ENCODE results near the gene C9.
"Not testable (repeated sequence)": the region's sequence is repeated elsewhere in the genome, so short reads cannot be mapped to it uniquely, and the experiment has no call there.

Gene C9

DNA sequence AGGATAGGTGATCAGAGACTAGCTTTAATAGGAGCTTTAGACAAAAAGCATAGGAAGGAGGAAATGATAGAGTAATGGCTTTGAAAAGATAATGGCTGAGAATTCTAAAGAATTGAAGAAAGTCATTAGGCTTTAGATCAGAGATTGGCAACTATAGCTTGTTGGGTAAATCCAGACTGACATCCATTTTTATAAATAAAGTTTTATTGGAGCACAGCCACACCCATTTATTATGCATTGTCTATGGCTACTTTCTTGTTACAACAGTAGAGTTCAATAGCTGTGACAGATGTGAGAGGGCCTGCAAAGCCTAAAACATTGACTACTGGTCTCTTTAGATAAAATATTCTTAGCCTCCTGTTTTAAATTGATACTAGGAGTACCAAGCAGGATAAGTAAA lies 104.2 kb downstream of the C9 start:
- no peak for DNase-seq (ENCODE audit: low read depth in 2 of 2)

DNA sequence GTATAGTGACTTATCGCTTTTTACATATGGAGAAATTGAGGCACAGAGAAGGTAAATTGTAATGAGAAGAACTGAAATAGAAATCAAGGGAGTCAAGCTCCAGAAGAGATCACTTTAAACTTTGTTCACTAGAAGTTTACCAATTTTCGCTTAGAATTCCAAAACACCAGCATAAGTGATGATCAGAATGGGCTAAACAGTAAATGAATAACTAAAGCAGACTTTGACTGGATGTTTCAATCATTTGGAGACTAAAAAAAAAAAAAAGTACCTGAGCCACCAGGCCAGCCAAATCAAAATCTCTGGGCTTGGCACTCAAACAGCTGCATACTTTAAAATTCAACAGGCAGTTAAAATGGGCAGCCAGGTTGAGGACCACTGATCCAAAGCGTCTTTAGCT lies 106.7 kb downstream of the C9 start:
- no peak for DNase-seq (ENCODE audit: low read depth in 2 of 2)

DNA sequence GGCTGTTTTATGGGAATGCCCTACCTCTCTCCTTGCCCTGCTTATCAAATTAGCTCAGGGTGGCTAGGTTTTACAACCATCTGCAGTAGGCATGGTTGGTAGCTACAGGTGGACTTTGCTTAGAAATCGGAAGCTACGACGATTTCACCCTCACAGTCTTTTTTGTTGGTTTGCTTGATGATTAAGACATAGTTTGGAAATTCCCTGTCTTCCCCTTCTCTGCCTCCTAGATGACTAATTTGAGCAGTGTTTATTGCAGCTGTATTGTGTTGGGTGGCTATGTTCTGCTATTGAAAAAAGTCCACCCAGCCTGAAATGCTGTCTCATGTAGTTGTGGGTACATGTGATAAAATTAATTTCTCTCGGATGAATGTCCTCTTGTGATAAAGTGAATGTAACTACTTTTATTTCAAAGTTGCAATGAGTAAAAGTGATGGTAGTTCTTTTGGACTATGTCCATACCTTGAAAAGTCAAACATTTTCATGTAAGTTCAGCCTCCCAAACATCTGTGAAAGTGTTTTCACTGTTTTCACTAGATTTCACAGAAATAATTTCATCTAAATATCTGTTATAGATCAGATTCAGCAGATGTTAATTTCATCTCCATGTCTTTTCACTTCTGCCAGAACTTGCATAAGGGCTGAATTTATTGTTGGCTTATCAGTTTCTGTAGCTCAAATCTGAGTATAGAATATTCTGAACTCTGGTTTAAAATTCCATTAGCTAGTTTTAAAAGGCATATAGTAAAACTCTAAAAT lies 107.6 kb downstream of the C9 start:
- peak; percentile 8 to 9 for DNase-seq (ENCODE audit: low read depth in 2 of 2)

DNA sequence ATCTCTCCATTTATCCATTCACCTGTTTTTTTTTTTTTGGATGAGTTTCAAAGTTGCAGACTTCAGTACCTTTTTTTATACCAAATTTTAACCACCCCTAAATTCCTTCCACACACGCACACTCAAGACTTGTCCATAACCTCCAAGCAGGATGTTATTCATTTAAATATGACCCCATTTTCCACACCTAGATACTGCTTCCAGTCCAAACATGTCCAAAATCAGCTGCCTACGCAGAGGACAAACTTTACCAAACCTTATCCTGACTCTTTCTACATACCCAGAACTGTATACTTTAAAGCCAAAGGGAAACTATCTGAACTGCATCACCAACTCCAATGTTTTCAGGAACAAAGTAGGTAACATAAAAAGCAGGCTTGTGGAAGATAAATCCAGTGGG lies 108.9 kb downstream of the C9 start:
- no peak for DNase-seq (ENCODE audit: low read depth in 2 of 2)

DNA sequence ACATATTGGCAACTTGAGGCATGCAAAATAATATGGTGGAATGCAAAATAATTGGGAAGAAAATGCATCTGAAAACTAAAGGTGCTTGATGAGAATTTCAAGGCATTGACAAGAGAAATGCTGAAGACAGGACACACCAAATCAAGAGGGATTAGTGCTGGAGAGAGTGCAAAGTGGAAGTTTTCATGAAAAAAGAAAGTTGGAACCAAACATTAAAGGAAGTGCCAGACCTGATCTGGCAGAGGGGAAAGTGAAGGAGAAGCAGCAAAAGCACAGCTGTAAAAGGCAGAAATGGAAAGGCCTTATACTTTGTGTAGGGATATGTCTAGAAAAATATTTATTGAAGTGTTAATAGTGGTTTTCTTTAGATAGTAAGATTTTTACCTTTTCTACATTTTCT lies 109.6 kb downstream of the C9 start:
- DNase-seq (ENCODE audit: low read depth in 2 of 2) = no peak

DNA sequence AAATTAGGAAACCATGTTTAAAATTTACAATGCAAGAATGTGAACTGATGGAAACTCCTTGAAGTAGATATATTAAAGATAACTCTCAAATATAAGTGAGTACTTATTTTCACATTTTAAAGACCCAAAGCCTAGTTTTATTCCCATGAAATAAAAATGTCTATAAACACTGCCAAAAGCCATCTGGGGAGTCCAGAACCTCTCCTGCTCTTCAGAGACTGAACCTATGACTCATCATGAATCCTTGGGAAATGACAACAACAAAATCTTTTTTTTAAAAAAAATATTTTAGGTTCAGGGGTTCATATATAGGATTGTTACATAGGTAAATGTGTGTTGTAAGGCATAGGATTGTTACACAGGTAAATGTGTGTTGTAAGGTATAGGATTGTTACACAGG lies 111.1 kb downstream of the C9 start:
- DNase-seq (ENCODE audit: low read depth in 2 of 2) = no peak

DNA sequence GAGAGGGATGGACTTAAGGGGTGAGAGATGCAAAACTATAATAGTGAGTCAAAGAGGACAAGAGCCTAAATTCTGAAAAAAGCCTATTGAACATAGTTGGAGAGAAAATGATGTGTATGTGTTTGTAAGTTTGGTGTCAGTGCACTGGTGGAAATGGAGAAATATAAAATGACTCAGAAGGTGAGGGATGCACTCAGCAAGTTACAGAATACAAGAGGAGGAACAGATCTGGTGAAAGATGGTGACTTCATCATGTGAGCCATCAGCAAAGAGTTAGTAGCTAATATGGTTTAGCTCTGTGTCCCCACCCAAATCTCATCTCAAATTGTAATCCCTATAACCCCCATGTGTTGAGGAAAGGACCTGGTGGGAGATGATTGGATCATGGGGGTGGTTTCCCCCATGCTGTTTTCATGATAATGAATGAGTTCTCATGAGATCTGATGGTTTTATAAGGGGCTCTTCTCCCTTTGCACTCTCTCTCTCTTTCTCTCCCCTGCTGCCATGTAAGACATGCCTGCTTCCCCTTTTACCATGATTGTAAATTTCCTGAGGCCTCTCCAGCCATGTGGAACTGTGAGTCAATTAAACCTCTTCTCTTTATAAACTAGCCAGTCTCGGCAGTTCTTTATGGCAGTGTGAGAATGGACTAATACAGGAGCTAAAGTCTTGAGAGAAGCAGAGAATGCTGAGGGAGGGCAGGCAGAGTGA lies 114.6 kb downstream of the C9 start:
- no peak for DNase-seq (ENCODE audit: low read depth in 2 of 2)

DNA sequence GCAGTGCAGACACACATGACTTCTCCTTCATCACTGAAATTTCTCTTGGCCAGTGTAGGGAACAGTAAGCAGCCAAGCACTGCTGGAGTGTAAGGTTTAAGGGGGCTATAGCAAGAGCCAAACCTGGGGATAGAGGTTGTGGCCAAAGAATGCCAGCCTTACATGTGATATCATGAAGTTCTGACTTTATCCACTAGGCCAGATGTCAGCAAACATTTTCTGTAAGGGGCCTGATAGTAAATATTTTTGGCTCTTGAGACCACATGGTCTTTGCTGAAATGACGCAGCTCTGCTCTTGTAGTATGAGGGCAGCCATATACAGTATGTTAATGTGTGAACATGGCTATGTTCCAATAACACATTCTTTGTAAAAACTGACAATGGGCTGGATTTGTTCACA lies 115.2 kb downstream of the C9 start:
- DNase-seq (ENCODE audit: low read depth in 2 of 2) = no peak

DNA sequence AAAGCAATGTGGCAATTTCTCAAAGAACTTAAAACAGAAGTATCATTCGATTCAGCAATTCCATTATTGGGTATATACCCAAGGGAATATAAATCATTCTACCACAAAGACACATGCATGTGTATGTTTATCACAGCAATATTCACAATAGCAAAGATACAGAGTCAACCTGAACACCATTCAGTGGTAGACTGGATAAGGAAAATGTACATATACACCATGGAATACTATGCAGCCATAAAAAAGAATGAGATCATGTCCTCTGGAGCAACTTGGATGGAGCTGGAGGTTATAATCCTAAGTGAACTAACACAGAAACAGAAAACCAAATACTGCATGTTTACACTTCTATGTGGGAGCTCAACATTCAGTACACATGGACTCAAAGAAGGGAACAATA lies 123.5 kb downstream of the C9 start:
- DNase-seq (ENCODE audit: low read depth in 2 of 2) = no peak

DNA sequence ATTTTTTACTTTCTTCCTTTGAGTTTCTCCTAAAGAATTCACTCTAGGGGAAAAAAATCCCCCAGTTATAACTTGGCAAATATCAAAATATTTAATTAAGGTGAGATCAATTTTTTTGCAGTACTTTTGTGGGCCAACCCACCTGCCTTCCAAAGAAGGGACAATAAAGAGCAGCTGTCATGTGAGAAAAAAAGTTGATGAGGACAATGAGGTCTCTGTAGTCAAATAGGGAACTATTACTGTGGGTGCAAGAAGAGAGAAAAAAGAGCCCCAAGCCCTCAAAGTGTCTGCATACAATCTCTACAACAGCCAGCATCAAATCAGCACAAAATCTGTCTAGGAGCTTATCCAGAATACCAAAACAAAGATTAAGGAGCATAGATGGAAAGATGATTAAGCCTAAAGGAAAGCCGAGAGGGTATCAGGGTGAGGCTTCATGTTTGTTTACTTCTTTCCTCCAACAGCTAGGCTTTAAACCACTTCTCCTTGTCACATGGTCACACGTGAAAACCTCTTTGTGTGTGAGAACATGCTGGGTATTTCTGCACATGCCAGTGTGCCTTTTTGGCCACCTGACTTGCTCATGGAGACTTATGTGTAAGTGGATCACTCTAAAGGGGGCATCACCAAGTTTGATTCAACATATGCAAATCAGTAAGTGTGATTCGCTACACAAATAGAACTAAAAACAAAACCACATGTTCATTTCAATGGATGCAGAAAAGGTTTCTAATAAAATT lies 125.8 kb downstream of the C9 start:
- DNase-seq (ENCODE audit: low read depth in 2 of 2) = no peak

DNA sequence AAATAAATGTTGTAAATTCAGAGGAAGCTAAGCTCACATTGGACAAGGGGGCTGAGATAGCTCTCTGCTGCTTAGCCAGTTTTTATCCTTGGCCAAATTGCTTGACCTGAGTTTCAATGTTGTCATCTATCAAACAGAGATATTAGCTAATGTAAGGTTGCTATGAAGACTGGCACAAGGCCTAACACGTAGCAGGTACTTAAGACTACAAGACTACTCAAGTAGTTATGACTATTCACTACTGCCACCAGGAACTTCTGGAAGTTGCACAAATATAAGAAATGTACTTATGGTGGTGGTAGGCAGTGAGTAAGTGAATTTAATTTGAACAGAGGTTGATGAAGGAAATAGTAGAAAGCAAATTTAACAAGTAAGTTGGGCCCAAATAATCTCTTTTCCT lies 127.6 kb downstream of the C9 start:
- no peak for DNase-seq (ENCODE audit: low read depth in 2 of 2)

DNA sequence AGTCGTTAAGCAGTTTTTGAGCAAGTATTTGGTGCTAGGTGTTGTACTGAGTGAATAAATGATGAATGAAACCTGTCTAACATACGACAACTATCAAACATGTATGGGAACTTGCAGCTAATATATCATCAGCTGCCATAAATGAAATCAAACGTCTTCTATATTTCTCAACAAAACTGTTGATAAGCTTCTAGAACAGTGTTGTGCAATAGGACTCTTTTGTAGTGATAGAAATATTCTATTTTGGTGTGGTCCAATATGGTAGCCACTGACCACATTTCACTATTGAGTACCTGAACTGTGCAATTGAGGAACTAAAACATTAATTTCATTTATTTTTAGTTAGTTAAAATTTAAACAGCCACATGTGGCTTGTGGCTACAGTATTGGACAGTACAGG lies 128.6 kb downstream of the C9 start:
- DNase-seq (ENCODE audit: low read depth in 2 of 2) = no peak

DNA sequence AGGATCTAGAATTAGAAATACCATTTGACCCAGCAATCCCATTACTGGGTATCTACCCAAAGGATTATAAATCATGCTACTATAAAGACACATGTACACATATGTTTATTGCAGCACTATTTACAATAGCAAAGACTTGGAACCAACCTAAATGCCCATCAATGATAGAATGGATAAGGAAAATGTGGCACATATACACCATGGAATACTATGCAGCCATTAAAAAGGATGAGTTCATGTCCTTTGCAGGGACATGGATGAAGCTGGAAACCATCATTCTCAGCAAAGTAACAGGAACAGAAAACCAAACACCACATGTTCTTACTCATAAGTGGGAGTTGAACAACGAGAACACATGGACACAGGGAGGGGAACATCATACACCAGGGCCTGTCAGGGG lies 129.8 kb downstream of the C9 start:
- DNase-seq (ENCODE audit: low read depth in 2 of 2) = not testable (repeated sequence)
